ENCODE data around the gene AP5Z1. TPM values are rescaled to one million over a fixed set of nuclear protein-coding genes. Genes with fewer than 3 reads are reported as not detected.

Gene AP5Z1
- total RNA-seq, 2 experiments from 2014 or later: 32.8 to 35.0 TPM

DNA sequence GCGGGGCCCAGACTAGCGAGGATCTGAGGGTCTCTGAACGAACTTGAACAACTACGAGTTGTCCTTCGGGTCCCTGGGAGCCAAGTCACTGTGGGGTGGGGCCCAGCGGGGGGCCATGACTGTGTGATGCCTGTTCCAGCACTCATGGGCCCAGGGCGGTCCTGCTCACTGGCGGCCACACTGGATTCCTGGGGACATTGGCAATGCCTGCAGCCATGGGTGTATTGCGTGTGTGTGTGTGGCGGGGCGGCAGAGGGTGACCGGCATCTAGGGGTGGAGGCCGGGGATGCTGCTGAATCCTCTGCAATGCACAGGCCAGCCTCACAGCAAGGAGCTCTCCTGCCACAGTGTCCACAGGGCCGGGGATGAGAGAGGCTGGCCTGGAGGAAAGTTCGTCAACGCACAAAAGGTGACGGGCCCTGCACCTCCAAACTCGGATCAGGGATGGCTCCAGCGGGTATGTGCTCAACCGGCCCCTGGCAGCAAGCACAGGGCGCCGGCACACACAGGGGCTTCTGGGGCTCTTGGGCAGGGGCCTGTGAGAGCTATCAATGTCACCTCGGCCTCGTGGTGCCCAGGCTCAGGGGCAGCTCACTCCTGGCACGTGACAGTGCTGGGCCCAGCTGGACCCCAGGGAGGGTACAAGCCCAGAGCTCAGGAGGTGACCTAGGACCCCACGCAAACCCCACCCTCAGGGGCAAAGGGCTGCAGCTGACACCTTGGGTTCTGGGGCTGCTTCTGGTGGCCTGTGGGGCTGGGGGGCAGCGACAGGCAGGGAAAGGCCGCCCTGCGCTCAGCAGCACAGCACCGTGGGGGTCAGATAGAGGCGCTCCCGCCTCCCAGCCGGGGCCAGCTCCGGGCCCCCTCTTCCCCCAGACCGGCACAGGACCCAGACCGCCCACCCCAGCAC lies 58.5 kb downstream of the AP5Z1 start:
- intact Hi-C loops (cut with micrococcal nuclease; ENCODE audit: unreplicated experiment): no loop called here
- Histone ChIP-seq H3K4me3 (ENCODE audit: low read depth, low read length, poor library complexity, severe bottlenecking) (no peak overlapping the region), H3K36me3 (ENCODE audit: insufficient read depth, low read length) (no peaks in the 10 kb centered on the region), H4K20me1 (ENCODE audit: insufficient read depth, low read length) (no peaks in the 10 kb centered on the region), H3K9me3 (ENCODE audit: low read length) (no peaks in the 10 kb centered on the region), H2AFZ (ENCODE audit: low read length) (no peak overlapping the region), H3K9me2 (ENCODE audit: insufficient read depth, low read length) (no peaks in the 10 kb centered on the region), H3K4me1 (ENCODE audit: insufficient read depth, low read length, poor library complexity, severe bottlenecking) (no peaks in the 10 kb centered on the region), H3K27ac (ENCODE audit: low read depth, low read length, poor library complexity, severe bottlenecking) (no peak overlapping the region), H3K4me2 (ENCODE audit: low read length) (no peak overlapping the region), H3K79me2 (ENCODE audit: insufficient read depth, low read depth, low read length) (no peaks in the 10 kb centered on the region)
- CTCF ChIA-PET (ENCODE audit: unreplicated experiment): no interaction called here
- POLR2A ChIA-PET: no interaction called here
- DNase-seq (ENCODE audit: low spot score): no peak
- TF ChIP-seq CTCF (conservative IDR thresholded peaks at IDR 0.05; ENCODE audit: low read length) (no peak), EZH2phosphoT487 (IDR thresholded peaks at IDR 0.05; ENCODE audit: borderline replicate concordance, low read depth, low read length) (no peak)
- BruUV-seq (replicated peaks): no TSS peak

- Histone ChIP-seq H3K79me2 (ENCODE audit: insufficient read depth, low read depth, low read length) (no peaks in the 10 kb centered on the region), H3K4me1 (ENCODE audit: insufficient read depth, low read length, poor library complexity, severe bottlenecking) (no peaks in the 10 kb centered on the region), H3K4me3 (ENCODE audit: low read depth, low read length, poor library complexity, severe bottlenecking) (no peak overlapping the region), H4K20me1 (ENCODE audit: insufficient read depth, low read length) (no peaks in the 10 kb centered on the region), H3K4me2 (ENCODE audit: low read length) (no peak overlapping the region), H3K36me3 (ENCODE audit: insufficient read depth, low read length) (no peaks in the 10 kb centered on the region), H3K9me2 (ENCODE audit: insufficient read depth, low read length) (no peaks in the 10 kb centered on the region), H3K27ac (ENCODE audit: low read depth, low read length, poor library complexity, severe bottlenecking) (no peak overlapping the region), H3K9me3 (ENCODE audit: low read length) (no peaks in the 10 kb centered on the region), H2AFZ (ENCODE audit: low read length) (no peak overlapping the region)
- CTCF ChIA-PET (ENCODE audit: unreplicated experiment): no interaction called here
- BruUV-seq (replicated peaks): no TSS peak
- no peak for TF ChIP-seq CTCF (conservative IDR thresholded peaks at IDR 0.05; ENCODE audit: low read length)
- POLR2A ChIA-PET: no interaction called here
- DNase-seq (ENCODE audit: low spot score): no peak
- intact Hi-C loops (cut with micrococcal nuclease; ENCODE audit: unreplicated experiment): no loop called here
Observed at GRCh38 chr7:4834601-4835397, 59.4 kb downstream of the AP5Z1 start.
